A549 treated with CpdA at 1 μM for 4 hours (cell line): Measurements from ENCODE around the gene GPR137C. TPM values are rescaled to one million over a fixed set of nuclear protein-coding genes. Genes with fewer than 3 reads are reported as not detected.

Experiments
- total RNA-seq: library from RNA; stranded (reverse); fragments of 200-300 nt; extraction: Qiagen RNA extraction; gene quantifications from 5 replicates; pipeline ENCODE4 v1.2.3, GENCODE V29; 2022; ENCODE audit warnings: low read depth

The GPR137C gene, protein sequence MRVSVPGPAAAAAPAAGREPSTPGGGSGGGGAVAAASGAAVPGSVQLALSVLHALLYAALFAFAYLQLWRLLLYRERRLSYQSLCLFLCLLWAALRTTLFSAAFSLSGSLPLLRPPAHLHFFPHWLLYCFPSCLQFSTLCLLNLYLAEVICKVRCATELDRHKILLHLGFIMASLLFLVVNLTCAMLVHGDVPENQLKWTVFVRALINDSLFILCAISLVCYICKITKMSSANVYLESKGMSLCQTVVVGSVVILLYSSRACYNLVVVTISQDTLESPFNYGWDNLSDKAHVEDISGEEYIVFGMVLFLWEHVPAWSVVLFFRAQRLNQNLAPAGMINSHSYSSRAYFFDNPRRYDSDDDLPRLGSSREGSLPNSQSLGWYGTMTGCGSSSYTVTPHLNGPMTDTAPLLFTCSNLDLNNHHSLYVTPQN
- total RNA-seq = 0.07 to 0.15 TPM (median 0.11 TPM) in 4 of 5 replicates, not detected in the other

DNA sequence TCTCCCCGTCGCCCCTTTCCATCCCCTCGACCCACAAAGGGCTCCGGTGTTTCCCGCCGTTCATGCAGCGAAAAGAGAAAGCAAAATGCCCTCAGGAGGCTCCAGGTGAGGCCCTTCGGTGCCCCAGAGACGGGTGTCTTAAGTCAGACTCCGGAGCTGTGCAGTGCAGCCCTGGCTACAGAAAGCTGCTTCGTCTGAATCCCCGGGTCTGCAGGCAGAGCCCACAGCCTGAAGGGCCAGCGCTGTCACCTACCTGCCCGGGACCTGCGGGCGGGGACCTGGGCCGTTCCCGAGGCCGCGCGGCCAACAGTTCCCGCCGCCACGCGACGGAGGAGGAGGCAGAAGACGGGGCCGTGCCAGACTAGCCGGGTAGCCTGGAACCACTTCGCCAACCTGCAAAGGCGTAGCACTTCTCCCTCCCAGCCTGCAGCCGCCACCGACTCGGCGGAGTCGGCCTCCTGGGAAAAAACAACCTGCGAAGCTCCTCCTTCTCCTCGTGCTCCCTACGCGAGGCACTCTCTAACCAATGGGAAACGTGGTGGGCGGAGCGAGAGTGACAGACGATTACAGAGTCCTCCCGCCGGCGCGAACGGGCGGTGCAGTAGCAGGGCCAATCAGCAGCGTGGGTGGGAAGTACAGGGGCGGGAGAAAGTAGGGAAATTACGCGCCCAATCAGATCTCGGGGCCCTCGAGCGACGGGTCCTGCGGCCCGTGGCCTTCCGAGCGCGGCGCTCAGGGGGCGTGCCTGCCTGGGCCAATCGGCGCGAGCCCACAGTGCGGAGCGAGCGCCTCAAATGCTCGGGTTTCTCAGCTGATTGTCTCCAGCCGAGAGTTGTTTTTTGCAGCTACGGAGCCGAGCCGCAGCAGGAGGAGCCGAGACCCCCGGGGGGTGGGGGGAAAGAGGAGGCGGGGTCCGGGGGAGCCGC lies at the start of gene GPR137C, which contains the start of gene TXNDC16:
Gene GPR137C (plus strand): TSS at position 774 of the 926 bp plus-strand sequence. CDS start 312 bp downstream, outside the sequence.
Gene TXNDC16 (minus strand): TSS at position 443 of the 926 bp plus-strand sequence. CDS start 8,948 bp downstream, outside the sequence.

Other genes starting within 250 kb of the GPR137C start
- gene PTGER2, start 238.5 kb upstream of the GPR137C start, total RNA-seq = 1.3 to 1.6 TPM (median 1.5 TPM) in 5 replicates
- 0.91 to 1.5 TPM (median 1.1 TPM) in 5 replicates for gene TXNDC16, start 331 bp upstream of the GPR137C start, total RNA-seq
- gene ERO1A, start 142.7 kb downstream of the GPR137C start, total RNA-seq = 47.0 to 59.2 TPM (median 54.9 TPM) in 5 replicates
- gene PSMC6, start 154.4 kb downstream of the GPR137C start, total RNA-seq = 88.7 to 120 TPM (median 91.2 TPM) in 5 replicates
- gene STYX, start 177.3 kb downstream of the GPR137C start, total RNA-seq = 4.7 to 5.9 TPM (median 5.5 TPM) in 5 replicates
- gene GNPNAT1, start 238.8 kb downstream of the GPR137C start, total RNA-seq = 44.1 to 48.3 TPM (median 45.6 TPM) in 5 replicates